K562 (cell line): ENCODE data around the gene DCAF12. TPM values are rescaled to one million over a fixed set of nuclear protein-coding genes. Genes with fewer than 3 reads are reported as not detected.

Source experiments
- ATAC-seq: fragments of 200-7000 bp; cut with Tn5 transposase; 3 replicates; pipeline ENCODE4 v1.9.1; 2020; ENCODE audit warnings: moderate library complexity
- BruUV-seq: library from RNA; stranded (reverse); fragments of 400-500 nt; replicated peaks from 2 replicates; lab custom pipeline; 2021; lab: Mats Ljungman, UMichigan
- CTCF ChIA-PET: fragments of 300-600 bp; formaldehyde crosslinking; extraction: SDS; loops from one replicate; lab custom pipeline; 2021; ENCODE audit warnings: low intra/inter-chr PET ratio; lab: Yijun Ruan, JAX
- POLR2A ChIA-PET: fragments of 300-600, 350-650 bp; sonication (Branson Sonifier 250); formaldehyde crosslinking; extraction: SDS; loops from one replicate; lab custom pipeline; 2021; ENCODE audit warnings: antibody characterized with exemption, inconsistent platforms; lab: Yijun Ruan, JAX
- DNase-seq, 4 experiments: peaks; one replicate each; pipeline versions ENCODE4 v3.0.0 to v3.0.0-alpha.2; 2011 to 2018; ENCODE audit warnings: low spot score in 3 of 4, mixed read lengths in 3 of 4; ENCODE audit errors: extremely low read depth in 1 of 4
- FAIRE-seq: peaks from 2 replicates; lab custom pipeline; 2011; peaks lifted over from hg19 to GRCh38; lab: Jason Lieb, UNC
- H2AFZ ChIP-seq: 2 replicates; pipeline ENCODE4 v1.6.0; 2011; ENCODE audit warnings: low read depth, low read length, control low read depth, inconsistent platforms
- H3K27ac ChIP-seq: fragments of 200-600 bp; 3 replicates; pipeline ENCODE4 v1.8.0; 2011; ENCODE audit warnings: low read depth, mild to moderate bottlenecking, control low read depth, inconsistent platforms, low read length, moderate library complexity, mixed read lengths; ENCODE audit errors: extremely low read depth
- H3K27me3 ChIP-seq, 2 experiments: fragments of 300-600 bp in 1 of 2; 2 replicates in 1 of 2; 3 replicates in 1 of 2; pipeline versions ENCODE4 v1.6.0 to v1.8.0; 2011; ENCODE audit warnings: inconsistent platforms in 2 of 2, low read length in 2 of 2, mild to moderate bottlenecking in 1 of 2, mixed read lengths in 1 of 2, moderate library complexity in 1 of 2; ENCODE audit not compliant: control insufficient read depth in 2 of 2, insufficient read depth in 2 of 2
- H3K36me3 ChIP-seq: fragments of 300-600 bp; 3 replicates; pipeline ENCODE4 v1.8.0; 2011; ENCODE audit warnings: mild to moderate bottlenecking, low read length, inconsistent platforms; ENCODE audit not compliant: control insufficient read depth, insufficient read depth
- H3K4me1 ChIP-seq, 2 experiments: fragments of 200-600 bp in 1 of 2; replicated peaks in 1 of 2; 2 replicates in 1 of 2; 3 replicates in 1 of 2; pipeline versions ENCODE4 v1.5.1 to v1.8.0; 2011; ENCODE audit warnings: inconsistent platforms in 2 of 2, low read length in 2 of 2, mild to moderate bottlenecking in 1 of 2, mixed read lengths in 1 of 2, moderate library complexity in 1 of 2; ENCODE audit not compliant: control insufficient read depth in 2 of 2, insufficient read depth in 2 of 2
- H3K4me2 ChIP-seq: 2 replicates; pipeline ENCODE4 v1.6.1; 2011; ENCODE audit warnings: low read length, control low read depth, inconsistent platforms, mixed read lengths; ENCODE audit not compliant: insufficient read depth
- H3K4me3 ChIP-seq: fragments of 200-600 bp; sonication (generic), shearing (Covaris generic); 2 replicates; pipeline ENCODE4 v1.5.1; 2016; ENCODE audit warnings: control low read depth, inconsistent platforms
- H3K79me2 ChIP-seq: fragments of 200-600 bp; 3 replicates; pipeline ENCODE4 v1.8.0; 2011; ENCODE audit warnings: low read length, inconsistent platforms; ENCODE audit not compliant: control insufficient read depth, insufficient read depth
- H3K9ac ChIP-seq, 2 experiments: 2 replicates each; pipeline versions ENCODE4 v1.6.0 to v1.6.1; 2011; ENCODE audit warnings: low read depth in 2 of 2, low read length in 2 of 2, control low read depth in 1 of 2, inconsistent platforms in 1 of 2, mild to moderate bottlenecking in 1 of 2, mixed read lengths in 1 of 2; ENCODE audit not compliant: insufficient read depth in 1 of 2
- H3K9me1 ChIP-seq: one replicate; pipeline ENCODE4 v1.6.0; 2011; ENCODE audit warnings: inconsistent platforms, mild to moderate bottlenecking, low read length, moderate library complexity; ENCODE audit not compliant: control insufficient read depth, insufficient read depth
- H3K9me3 ChIP-seq: replicated peaks from 2 replicates; pipeline ENCODE4 v1.5.1; 2011; ENCODE audit warnings: low read depth, low read length, inconsistent platforms; ENCODE audit not compliant: control insufficient read depth, insufficient read depth
- H4K20me1 ChIP-seq: replicated peaks from 2 replicates; pipeline ENCODE4 v1.6.1; 2011; ENCODE audit warnings: low read length, inconsistent platforms, mixed read lengths; ENCODE audit not compliant: control insufficient read depth, insufficient read depth
- BRD9 ChIP-seq: fragments of 450-650 bp; IDR thresholded peaks from 2 replicates; pipeline ENCODE4 v1.6.1; 2018; ENCODE audit warnings: low read depth; ENCODE audit not compliant: partially characterized antibody
- CHD1 ChIP-seq: fragments of 200-600 bp; sonication (generic); IDR thresholded peaks from one replicate; pipeline ENCODE4 v1.6.1; 2012; ENCODE audit warnings: mild to moderate bottlenecking, moderate library complexity, low read length, inconsistent platforms
- DPF2 ChIP-seq: fragments of 450-650 bp; IDR thresholded peaks from 2 replicates; pipeline ENCODE4 v1.6.1; 2016
- MEF2A ChIP-seq: IDR thresholded peaks from 2 replicates; pipeline ENCODE4 v1.6.1; 2011; ENCODE audit warnings: low read depth, mild to moderate bottlenecking, low read length, moderate library complexity; ENCODE audit not compliant: control insufficient read depth
- NUFIP1 ChIP-seq: fragments of 450-650 bp; IDR thresholded peaks from 2 replicates; pipeline ENCODE4 v1.6.1; 2018; ENCODE audit not compliant: partially characterized antibody
- SAP30 ChIP-seq: fragments of 200-600 bp; sonication (generic); IDR thresholded peaks from 2 replicates; pipeline ENCODE4 v1.6.1; 2012; ENCODE audit warnings: borderline replicate concordance, low read depth, mild to moderate bottlenecking, moderate library complexity, low read length, control low read depth, inconsistent platforms; ENCODE audit not compliant: insufficient read depth, poor library complexity, severe bottlenecking
- ZNF124 ChIP-seq: sonication (generic); formaldehyde crosslinking; IDR thresholded peaks from 2 replicates; pipeline ENCODE4 v1.8.1; 2022; ENCODE audit warnings: missing genetic modification reagents
- WGBS: fragments of 100-300 bp; shearing (Covaris generic); methylation state at CpG from one replicate; pipeline ENCODE4 v1.1.6; 2016; ENCODE audit warnings: low coverage, mixed read lengths; ENCODE audit not compliant: insufficient coverage; ENCODE audit errors: missing lambda C conversion rate; 5-methylcytosine and 5-hydroxymethylcytosine counted together
- in situ Hi-C: fragments of 300-500 bp; cut with MboI; formaldehyde crosslinking; loops from 4 replicates; pipeline ENCODE4 v1.15.0; 2018; ENCODE audit warnings: inconsistent platforms, mixed read lengths
- intact Hi-C: fragments of 100-400 bp; cut with micrococcal nuclease; formaldehyde crosslinking; loops from 2 replicates; pipeline ENCODE4 v1.14.2; 2022
- polyA plus RNA-seq, 8 experiments: library from polyadenylated mRNA; depleted of rRNA in 4 of 8; stranded (reverse) in 5 of 8; unstranded in 3 of 8; fragments of >200 nt; fragmentation: Nextera tagmentation in 2 of 8; fragmentation: Illumina TruSeq in 1 of 8; extraction: Ambion mirVana in 2 of 8; extraction: Trizol in 1 of 8; gene quantifications; 2 replicates each; pipeline versions ENCODE4 v1.2.1 to v1.2.3, GENCODE V29; 2011 to 2014; ENCODE audit warnings: inconsistent platforms in 1 of 8, missing spikeins in 1 of 8
- total RNA-seq, 7 experiments: library from RNA; depleted of rRNA in 6 of 7; stranded (reverse); fragments of >200 nt in 6 of 7; fragmentation: Illumina TruSeq in 2 of 7; extraction: Trizol in 2 of 7; gene quantifications; 2 replicates each; pipeline versions ENCODE4 v1.2.1 to v1.2.3, GENCODE V29; 2011 to 2021; ENCODE audit warnings: low replicate concordance in 1 of 7

DCAF12 gene
- total and polyA plus RNA-seq, 9 of the 15 experiments (the other 6 are each of a cell fraction or from before 2014, with no cell fraction given), result 10.9 to 59.6 (median 30.8) TPM

- TF ChIP-seq NUFIP1, result no peak
These were observed 43.9 kb upstream of the DCAF12 start (continued) for GRCh38 chr9:34170237-34170991.

GRCh38 chr9:34169125-34169524 lies 42.6 kb upstream of the DCAF12 start:
- BruUV-seq, result no TSS peak

More at GRCh38 chr9:34169125-34169524, 42.6 kb upstream of the DCAF12 start:
- WGBS, result 50% methylated on average over 6 of the region's 6 CpGs
- ChIA-PET CTCF (no interaction called here), POLR2A (interaction anchor here (1.4 to 1.5 kb wide), 2 partner anchors 10 to 42 kb away, joined by 3 to 4 read pairs; partner anchors contain the start of gene UBAP1)
- Histone ChIP-seq H3K36me3 (no peaks in the 10 kb centered on the region), H4K20me1 (no peaks in the 10 kb centered on the region), H3K4me2 (no peak overlapping the region), H3K9me1 (no peaks in the 10 kb centered on the region), H3K9me3 (no peaks in the 10 kb centered on the region), H3K4me3 (no peak overlapping the region), H3K79me2 (no peaks in the 10 kb centered on the region), H2AFZ (no peak overlapping the region), H3K9ac (no peak overlapping the region), H3K27ac (no peak overlapping the region), H3K27me3 (no peaks in the 10 kb centered on the region), H3K4me1 (no peaks in the 10 kb centered on the region)
- intact Hi-C loops, result no loop called here
- no peak for FAIRE-seq
- TF ChIP-seq CHD1, result no peak
- no peak for TF ChIP-seq BRD9
- TF ChIP-seq ZNF124, result no peak
- no peak for TF ChIP-seq DPF2
- no peak for TF ChIP-seq MEF2A
- TF ChIP-seq SAP30, result no peak
- in situ Hi-C loops, result no loop called here
- no peak for ATAC-seq
- no peak for DNase-seq
